Duodenal mucosa (tissue), 2 donors: ENCODE results near the gene PIGS.

Source experiments
- H3K27ac ChIP-seq: one replicate; pipeline ENCODE4 v1.7.0; 2013; ENCODE audit warnings: low read depth, low read length
- H3K27me3 ChIP-seq, 2 donors: one replicate each; pipeline ENCODE4 v1.7.0; 2013; ENCODE audit warnings: low read length in 2 of 2, control low read depth in 1 of 2; ENCODE audit not compliant: insufficient read depth in 2 of 2, control insufficient read depth in 1 of 2
- H3K36me3 ChIP-seq, 2 donors: one replicate each; pipeline ENCODE4 v1.7.0; 2013; ENCODE audit warnings: low read length in 2 of 2, control low read depth in 1 of 2; ENCODE audit not compliant: insufficient read depth in 2 of 2, control insufficient read depth in 1 of 2
- H3K4me1 ChIP-seq, 2 donors: one replicate each; pipeline ENCODE4 v1.7.0; 2013; ENCODE audit warnings: low read length in 2 of 2, control low read depth in 1 of 2; ENCODE audit not compliant: insufficient read depth in 2 of 2, control insufficient read depth in 1 of 2
- H3K4me3 ChIP-seq, 2 donors: one replicate each; pipeline ENCODE4 v1.7.0; 2013; ENCODE audit warnings: low read length in 2 of 2, low read depth in 1 of 2
- H3K9ac ChIP-seq, 2 donors: one replicate each; pipeline ENCODE4 v1.7.0; 2013; ENCODE audit warnings: low read length in 2 of 2, low read depth in 1 of 2
- H3K9me3 ChIP-seq, 2 donors: one replicate each; pipeline ENCODE4 v1.7.0; 2013; ENCODE audit warnings: low read length in 2 of 2, control low read depth in 1 of 2; ENCODE audit not compliant: control insufficient read depth in 1 of 2

The PIGS gene

GRCh38 chr17:28532050-28532960 lies 39.0 kb downstream of the PIGS start:
- peaks cover 0 to 3% of the 10 kb centered on the region in 2 donors for H3K27me3 ChIP-seq
- H3K9ac ChIP-seq: no peak overlapping the region
- no peaks in the 10 kb centered on the region for H3K36me3 ChIP-seq
- no peak overlapping the region for H3K4me3 ChIP-seq
- no peak overlapping the region for H3K27ac ChIP-seq
- no peaks in the 10 kb centered on the region for H3K9me3 ChIP-seq
- peaks cover 16 to 35% of the 10 kb centered on the region in 2 donors for H3K4me1 ChIP-seq

- Histone ChIP-seq H3K27me3 (peaks cover 0 to 3% of the 10 kb centered on the region in 2 donors), H3K9ac (no peak overlapping the region), H3K36me3 (no peaks in the 10 kb centered on the region), H3K4me3 (no peak overlapping the region), H3K27ac (no peak overlapping the region), H3K9me3 (no peaks in the 10 kb centered on the region), H3K4me1 (peaks cover 13 to 31% of the 10 kb centered on the region in 2 donors)
Observed at GRCh38 chr17:28530926-28531325, 40.4 kb downstream of the PIGS start.

GRCh38 chr17:28530250-28530649 lies 41.1 kb downstream of the PIGS start:
- no peak overlapping the region for H3K4me3 ChIP-seq
- peaks cover 0 to 3% of the 10 kb centered on the region in 2 donors for H3K27me3 ChIP-seq
- no peak overlapping the region for H3K27ac ChIP-seq
- no peaks in the 10 kb centered on the region for H3K9me3 ChIP-seq
- no peaks in the 10 kb centered on the region for H3K36me3 ChIP-seq
- H3K4me1 ChIP-seq: peaks cover 16 to 37% of the 10 kb centered on the region in 2 donors
- no peak overlapping the region for H3K9ac ChIP-seq

GRCh38 chr17:28529013-28529400 lies 42.3 kb downstream of the PIGS start:
- no peak overlapping the region for H3K27ac ChIP-seq
- H3K4me3 ChIP-seq: no peak overlapping the region
- H3K36me3 ChIP-seq: no peaks in the 10 kb centered on the region
- H3K9ac ChIP-seq: no peak overlapping the region
- no peaks in the 10 kb centered on the region for H3K9me3 ChIP-seq
- peaks cover 18 to 42% of the 10 kb centered on the region in 2 donors for H3K4me1 ChIP-seq
- H3K27me3 ChIP-seq: peaks cover 0 to 3% of the 10 kb centered on the region in 2 donors

- Histone ChIP-seq H3K9ac (no peak overlapping the region), H3K4me1 (peaks cover 18 to 42% of the 10 kb centered on the region in 2 donors), H3K4me3 (no peak overlapping the region), H3K9me3 (no peaks in the 10 kb centered on the region), H3K27ac (no peak overlapping the region), H3K27me3 (peaks cover 0 to 3% of the 10 kb centered on the region in 2 donors), H3K36me3 (no peaks in the 10 kb centered on the region)
Observed at GRCh38 chr17:28528327-28529012, 42.9 kb downstream of the PIGS start.

- H3K9ac ChIP-seq: no peak overlapping the region
- H3K27me3 ChIP-seq: peaks cover 0 to 3% of the 10 kb centered on the region in 2 donors
- peaks cover 12 to 37% of the 10 kb centered on the region in 2 donors for H3K4me1 ChIP-seq
- H3K27ac ChIP-seq: no peak overlapping the region
- H3K9me3 ChIP-seq: no peaks in the 10 kb centered on the region
- no peaks in the 10 kb centered on the region for H3K36me3 ChIP-seq
- no peak overlapping the region for H3K4me3 ChIP-seq
Observed at GRCh38 chr17:28527859-28528258, 43.5 kb downstream of the PIGS start.

- Histone ChIP-seq H3K4me1 (peaks cover 7 to 30% of the 10 kb centered on the region in 2 donors), H3K9me3 (no peaks in the 10 kb centered on the region), H3K27ac (no peak overlapping the region), H3K9ac (no peak overlapping the region), H3K36me3 (no peaks in the 10 kb centered on the region), H3K27me3 (peaks cover 0 to 3% of the 10 kb centered on the region in 2 donors), H3K4me3 (no peak overlapping the region)
Observed at GRCh38 chr17:28527181-28527681, 44.1 kb downstream of the PIGS start.

- H3K27me3 ChIP-seq: peaks cover 0 to 3% of the 10 kb centered on the region in 2 donors
- no peak overlapping the region for H3K9ac ChIP-seq
- H3K27ac ChIP-seq: no peak overlapping the region
- no peaks in the 10 kb centered on the region for H3K36me3 ChIP-seq
- H3K4me3 ChIP-seq: no peak overlapping the region
- H3K4me1 ChIP-seq: peaks cover 7 to 30% of the 10 kb centered on the region in 2 donors
- H3K9me3 ChIP-seq: no peaks in the 10 kb centered on the region
Observed at GRCh38 chr17:28526381-28526780, 44.9 kb downstream of the PIGS start.

GRCh38 chr17:28524476-28525424 lies 46.6 kb downstream of the PIGS start:
- Histone ChIP-seq H3K9ac (no peak overlapping the region), H3K36me3 (no peaks in the 10 kb centered on the region), H3K9me3 (no peaks in the 10 kb centered on the region), H3K27ac (no peak overlapping the region), H3K4me3 (no peak overlapping the region), H3K27me3 (no peaks in the 10 kb centered on the region), H3K4me1 (peaks cover 7 to 30% of the 10 kb centered on the region in 2 donors)
